CD1c-positive myeloid dendritic cell (primary cell): ENCODE results near the gene COX4I2.

ENCODE experiments used
- DNase-seq: peaks from one replicate; pipeline ENCODE4 v3.0.0-alpha.2; 2016; ENCODE audit errors: extremely low spot score

COX4I2 gene

DNA sequence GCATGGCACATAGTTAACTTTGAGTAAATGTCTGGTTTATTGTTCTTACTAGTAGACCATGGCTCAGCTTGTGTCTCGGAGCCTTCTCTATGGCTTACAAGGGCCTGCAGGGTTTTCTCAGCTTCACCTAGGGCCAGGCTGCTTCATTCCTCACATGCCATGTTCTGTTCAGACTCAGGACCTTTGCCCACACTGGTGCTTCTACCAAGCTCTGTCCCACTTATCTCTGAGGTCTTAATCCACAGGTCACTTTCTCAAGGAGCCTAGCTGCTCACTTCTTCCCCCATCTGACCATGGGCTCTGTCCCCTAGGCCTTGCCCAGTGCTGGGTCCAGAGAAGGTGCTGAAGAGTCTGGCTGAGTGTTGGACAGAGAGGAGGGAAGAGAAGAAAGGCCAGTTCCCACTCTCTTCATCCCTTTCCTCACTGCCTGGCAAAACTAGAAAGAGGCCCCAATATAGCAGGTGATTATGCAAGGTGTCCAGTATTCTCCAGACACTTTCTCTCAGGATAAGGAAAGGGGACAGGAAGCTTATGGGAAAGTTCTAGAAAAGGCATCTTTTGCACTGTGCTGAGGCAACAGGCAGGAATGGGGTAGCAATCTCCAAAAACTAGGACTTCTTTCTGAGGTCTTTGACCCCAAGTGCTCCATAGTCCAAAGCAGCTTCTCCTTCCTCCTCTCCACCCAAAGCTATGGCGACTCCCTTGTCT is 40.0 kb downstream of the COX4I2 start:
- DNase-seq: no peak

DNA sequence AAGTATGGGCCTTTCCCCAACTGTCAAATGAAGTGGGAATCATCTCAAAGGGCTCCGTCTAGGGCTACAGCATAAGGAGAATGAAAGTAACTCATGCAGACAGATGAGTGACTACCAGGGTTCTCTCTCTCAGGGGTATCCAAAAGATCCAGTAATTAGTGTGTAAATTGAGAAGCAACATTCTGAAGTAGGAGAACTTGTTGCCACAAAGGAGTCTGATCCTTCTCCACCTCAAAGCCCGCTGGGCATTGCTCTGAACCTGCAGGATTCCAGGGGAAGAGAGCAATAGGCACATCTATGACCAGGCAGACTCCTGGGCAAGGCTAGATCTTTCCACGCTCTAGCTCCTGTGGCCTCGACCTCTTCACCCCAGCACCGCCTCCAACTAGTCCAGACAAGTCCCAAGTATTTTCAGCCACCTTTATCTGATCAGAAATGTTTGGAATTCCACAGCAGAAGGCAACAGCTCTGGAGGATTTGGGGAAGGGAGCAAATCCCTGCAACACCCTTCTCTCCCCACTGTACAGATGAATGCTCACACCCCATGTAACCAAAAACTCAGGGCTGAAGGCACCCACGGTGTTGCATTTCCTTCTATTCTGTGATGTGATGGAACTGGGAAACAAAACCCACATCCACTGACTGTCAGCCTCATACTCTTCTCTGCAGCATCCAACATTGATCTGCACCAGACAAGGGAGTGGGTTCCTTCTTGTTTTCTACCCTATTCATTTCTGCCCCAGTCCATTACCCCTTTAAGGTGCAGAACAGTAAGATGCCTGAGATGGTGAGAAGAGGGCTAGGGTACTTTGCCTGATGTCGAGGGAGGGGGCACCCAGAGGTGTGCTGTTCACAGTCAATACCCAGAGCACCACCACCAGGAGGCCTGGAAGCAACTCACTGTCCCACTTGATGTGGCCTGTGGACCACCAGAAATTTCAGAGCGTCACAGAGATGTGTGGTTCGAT is 41.0 kb downstream of the COX4I2 start:
- no peak for DNase-seq

DNA sequence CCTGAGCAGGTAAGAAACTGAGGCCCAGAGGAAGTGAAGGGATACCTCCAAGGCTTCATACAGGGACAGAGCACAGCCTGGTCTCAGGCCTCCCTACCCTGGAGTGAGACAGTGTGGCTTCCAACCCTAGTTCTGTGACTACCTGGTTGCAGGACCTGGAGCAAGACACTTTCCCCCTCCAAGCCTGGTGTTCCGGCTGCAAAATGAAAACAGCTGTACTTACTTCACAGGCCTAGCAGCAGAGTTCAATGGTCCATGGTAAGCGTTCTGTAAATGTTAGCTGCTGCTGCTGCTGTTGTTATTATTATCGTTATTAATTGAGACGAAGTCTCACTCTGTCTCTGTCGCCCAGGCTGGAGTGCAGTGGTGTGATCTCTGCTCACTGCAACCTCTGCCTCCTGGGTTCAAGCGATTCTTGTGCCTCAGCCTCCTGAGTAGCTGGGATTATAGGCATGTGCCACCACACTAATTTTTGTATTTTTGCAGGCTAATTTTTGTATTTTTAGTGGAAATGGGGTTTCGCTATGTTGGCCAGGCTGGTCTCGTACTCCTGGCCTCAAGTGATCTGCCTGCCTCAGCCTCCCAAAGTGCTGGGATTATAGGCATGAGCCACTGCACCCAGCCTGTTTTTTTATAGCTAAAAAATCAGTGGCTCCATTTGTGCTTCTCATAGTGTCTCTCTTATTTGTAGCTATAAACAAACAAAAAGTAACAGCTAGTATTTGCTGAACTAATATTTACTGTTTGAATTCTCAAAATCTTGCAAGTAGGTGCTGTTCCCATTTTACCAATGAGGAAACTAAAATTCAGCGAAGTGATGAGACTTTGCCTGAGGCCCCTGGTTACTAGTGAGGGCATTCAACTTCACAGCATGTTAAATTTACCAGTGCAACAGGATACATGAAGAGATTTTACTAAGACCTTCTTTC is 41.9 kb downstream of the COX4I2 start:
- no peak for DNase-seq

DNA sequence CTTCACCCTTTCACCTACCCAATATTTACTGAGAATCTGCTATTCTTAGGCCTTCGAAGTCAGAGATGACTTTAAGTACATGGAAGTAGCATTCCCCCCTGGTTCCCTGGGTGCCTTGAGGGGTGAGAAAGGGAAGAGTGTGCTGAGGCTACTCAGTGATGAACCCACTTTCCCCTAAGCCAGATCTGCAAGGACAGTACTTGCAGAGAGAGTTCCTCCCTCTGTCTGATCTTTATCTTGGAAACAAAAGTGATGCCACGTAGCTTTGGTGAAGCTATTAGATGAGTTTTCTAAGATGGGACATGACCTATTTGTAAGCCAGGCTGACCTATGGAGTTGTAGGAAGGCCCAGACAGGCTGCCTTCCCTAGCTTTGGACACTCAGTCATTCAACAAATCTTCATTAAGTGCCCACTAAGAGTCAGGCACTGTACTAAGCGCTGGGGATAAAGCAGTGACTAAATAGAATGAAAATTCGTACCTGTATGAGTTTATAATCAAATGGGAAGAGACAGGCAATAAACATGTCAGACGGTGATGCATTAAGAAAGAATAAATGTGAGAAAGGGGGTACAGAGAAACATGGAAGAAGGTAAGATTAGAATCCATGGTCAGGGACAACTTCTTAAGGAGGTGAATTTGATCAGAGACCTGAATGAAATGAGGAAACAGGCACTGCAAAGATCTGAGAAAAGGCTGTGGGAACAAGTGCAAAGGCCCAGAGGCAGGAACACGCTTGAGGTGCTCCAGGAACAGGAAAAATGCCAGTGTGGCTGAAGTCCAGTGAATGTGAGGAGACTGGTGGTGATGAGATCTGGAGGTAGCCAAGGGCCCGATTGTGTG is 42.8 kb downstream of the COX4I2 start:
- DNase-seq: no peak

DNA sequence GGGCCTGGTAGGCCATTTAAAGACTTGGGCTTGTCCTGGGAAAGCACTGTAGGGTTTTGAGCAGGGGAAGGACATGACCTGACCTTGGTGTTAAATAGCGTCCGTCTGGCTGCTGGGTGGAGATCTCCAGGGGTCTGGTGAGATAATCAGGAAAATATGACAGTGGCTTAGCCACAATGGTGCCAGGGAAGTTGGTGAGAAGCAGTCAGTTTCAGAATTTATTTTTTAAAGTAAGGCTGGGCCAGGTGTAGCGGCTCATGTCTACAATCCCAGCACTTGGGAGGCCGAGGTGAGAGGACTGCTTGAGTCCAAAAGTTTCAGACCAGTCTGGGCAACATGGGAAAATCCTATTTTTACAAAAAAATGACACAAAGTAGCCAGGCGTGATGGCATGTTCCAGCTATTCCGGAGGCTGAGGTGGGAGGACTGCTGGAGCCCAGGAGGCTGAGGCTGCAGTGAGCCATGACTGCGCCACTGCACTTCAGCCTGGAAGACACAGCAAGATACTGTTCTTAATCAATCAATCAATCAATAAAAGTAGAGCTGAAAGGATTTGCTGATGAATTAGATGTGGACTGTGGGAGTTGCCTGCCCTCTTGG is 43.5 kb downstream of the COX4I2 start:
- DNase-seq: no peak

DNA sequence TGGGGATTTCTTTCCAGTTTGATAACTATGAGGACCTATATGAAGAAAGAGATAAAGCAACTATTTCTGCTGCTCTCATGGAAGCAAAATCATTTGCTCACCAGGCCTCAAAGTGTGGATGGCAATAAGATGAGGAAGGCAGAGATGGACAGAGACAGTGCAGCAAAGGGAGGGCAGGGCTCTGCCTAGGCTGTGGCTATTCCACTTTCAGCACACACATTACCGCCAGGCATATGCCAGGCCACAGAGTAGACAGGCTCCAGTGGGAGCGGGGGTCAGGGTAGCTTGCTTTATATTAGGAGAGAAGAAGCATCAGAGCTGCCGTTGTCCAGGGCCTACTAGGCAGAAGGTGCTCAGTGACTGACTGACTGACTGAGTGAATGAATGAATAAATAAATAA is 44.1 kb downstream of the COX4I2 start:
- DNase-seq: no peak

DNA sequence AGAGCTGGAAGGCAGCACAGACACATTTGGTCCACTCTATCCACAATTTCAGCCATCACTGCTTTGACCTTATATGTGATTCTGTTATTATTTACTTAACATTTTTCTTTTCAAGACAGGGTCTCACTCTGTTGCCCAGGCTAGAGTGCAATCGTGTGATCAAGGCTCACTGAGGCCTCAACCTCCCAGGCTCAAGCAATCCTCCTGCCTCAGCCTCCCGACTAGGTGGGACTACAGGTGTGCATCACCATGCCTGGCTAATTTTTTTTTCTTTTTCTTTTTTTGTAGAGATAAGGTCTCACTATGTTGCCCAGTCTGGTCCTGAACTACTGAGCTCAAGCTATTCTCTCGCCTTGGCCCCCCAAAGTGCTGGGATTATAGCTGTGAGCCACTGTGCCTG is 44.6 kb downstream of the COX4I2 start:
- no peak for DNase-seq

DNA sequence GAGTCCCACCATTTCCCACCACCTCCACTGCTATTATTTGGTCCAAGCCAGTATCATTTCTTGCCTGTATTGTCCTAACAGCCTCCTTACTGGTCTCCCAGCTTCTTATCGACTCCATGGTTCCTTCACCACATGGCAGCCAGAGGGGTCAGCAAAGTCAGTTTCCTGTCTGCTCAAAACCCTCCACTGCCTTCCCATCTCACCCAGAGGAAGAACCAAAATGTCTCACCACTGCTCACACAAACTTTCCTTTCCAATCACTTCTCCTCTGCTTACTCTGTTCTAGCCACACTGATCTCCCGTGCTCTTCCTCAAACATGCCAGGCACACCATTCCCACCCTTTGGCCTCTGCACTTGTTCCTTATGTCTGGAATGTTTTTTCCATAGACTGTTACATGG is 45.2 kb downstream of the COX4I2 start:
- no peak for DNase-seq

DNA sequence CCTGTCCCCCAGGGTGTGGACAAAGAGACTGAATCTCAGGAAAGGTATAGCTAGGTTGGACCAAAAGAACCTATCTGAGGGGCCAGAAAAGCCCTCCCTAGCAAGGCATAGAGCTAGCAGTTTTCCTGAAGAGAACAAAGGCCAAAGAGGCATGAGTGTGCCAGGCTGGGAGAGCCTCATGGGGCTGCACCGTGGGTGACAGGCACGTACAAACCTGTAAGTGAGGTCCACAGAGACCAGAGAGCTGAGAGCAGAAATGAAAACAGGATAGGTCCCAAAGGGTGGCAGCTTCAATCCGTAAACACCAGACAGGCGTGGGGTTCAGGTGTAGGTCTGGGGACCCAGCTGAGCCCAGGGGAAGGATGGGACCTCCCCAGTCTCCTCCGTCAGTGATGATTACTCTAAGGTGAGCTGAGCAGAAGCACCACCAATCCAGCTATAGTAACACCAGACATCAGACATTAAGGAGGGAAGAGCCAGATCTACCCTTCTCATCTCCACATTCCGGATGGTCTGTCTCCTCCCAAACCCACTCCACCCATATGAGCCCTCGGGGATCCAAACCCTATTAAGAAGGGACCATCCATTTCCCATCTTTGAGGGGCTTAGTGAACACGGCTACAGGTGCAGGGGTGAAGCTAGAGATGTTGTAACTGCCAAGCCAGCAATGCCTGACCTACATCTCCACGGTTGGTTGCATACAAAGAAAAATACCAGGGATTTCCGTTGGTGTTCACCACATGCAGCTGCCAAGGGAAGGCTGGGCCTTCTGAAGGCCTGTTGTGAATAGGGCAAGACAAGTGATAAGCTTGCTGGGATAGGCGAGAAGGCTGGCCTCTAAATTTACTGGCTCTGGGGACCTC is 46.7 kb downstream of the COX4I2 start:
- no peak for DNase-seq

DNA sequence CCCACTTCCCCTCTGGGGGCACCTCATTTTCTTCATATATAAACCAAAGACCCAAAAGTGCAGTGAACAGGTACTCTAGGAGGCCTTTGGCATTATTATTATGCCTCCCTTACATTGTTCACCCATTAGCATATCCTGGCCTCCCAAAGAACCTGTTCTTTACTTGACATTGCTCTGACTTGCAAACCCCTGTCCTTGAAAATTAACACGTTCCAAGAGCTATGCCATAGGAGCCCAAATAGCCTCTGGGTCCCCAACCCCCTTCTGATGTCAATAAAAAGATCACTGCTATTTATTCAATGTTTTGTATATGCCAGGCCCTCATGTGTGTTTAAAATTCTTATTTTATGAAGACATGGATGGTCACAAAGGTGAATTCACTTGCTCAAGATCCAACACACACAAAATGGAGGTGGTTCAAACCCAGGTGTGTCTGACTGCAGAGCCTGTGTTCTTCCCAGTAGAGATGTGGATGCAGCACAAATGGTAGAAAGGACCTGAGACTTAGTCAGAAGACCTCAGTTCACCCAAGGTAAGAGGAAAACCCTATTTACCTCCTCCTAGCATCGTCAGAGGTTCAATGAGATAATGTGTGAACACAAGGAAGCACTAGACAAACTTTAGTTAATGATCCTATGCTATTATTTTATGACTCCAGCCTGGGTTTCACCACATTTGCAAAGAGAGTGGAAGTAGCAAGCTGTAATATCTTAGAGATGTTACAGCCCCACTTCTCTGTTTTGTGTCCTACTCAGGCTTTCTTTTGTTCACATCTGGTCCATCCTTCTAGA is 48.3 kb downstream of the COX4I2 start:
- no peak for DNase-seq

DNA sequence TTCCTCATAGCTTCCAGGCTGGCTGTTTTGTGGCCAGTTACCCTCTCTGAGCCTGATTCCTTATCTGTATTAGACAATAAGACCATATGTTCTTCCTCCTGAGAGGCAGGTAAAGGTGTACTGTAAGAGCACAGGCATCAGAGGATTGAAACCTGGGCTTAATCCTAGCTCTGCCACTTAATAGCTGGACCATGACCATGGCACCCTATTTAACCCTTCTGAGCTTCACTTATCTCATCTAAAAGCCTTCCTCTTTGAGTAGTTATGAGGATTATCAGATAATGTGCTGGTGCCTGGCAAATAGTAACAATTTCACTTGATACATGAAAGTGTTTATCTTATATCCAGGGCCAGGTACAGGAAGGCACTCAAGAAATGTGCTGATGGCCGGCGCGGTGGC is 50.1 kb downstream of the COX4I2 start:
- DNase-seq: no peak

DNA sequence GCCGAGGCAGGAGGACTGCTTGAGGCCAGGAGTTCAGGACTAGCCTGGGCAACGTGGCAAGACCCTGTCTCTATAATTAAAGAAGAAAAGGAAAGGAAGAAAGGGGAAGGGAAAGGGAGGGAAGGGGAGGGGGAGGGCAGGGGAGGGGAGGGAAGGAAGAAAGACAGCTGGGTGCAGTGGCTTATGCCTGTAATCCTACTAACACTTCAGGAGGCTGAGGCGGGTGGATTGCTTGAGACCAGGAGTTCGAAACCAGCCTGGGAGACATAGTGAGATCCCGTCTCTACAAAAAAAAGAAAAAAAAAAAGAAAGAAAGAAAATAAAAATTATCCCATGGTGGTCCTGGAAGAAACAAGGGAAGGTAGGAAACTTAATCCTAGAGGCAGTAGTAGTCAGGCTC is 51.4 kb downstream of the COX4I2 start:
- DNase-seq: no peak

DNA sequence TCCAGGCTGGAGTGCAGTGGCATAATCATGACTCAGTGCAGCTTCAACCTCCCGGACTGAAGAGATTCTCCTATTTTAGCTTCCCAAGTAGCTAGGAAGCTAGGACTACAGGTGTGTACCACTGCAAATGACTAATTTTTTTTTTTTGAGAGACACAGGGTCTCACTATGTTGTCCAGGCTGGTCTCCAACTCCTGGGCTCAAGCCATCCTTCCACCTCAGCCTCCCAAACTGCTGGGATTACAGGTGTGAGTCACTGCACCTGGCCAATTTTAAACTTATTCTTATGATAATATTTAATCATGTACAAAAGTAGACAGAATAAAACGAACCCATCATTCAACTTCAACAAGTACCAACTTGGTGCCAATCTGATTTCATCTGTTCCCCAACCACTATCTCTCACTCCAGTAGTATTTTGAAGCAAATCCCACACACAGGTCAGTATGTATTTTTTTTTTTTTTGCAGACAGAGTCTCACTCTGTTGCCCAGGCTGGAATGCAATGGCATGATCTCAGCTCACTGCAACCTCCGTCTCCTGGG is 52.5 kb downstream of the COX4I2 start:
- no peak for DNase-seq

DNA sequence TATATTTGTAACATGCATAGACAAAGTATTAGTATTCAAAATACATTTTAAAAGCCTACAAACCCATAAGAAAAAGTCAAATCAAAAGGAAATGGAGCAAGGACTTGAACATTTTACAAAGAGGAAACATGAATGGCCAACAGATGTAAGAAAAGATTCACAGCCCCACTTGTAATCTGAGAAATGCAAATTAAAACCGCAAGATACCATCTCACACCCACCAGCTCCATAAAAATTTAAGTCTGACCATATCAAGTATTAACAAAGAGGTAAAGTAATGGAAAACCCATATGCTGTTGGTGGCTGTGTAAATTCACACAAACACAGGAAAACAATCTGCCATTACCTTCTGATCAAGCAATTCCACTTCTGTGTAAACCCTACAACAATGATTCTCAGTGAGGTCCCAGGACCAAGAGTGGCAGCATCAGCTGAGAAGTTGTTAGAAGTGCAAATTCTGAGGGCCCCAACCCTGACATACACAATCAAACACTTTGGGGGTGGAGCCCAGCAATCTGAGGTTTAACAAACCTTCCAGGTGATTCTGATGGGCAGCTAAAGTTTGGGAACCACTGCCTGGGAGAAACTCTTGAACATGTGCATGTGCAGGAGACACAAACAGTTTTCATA is 54.0 kb downstream of the COX4I2 start:
- no peak for DNase-seq

DNA sequence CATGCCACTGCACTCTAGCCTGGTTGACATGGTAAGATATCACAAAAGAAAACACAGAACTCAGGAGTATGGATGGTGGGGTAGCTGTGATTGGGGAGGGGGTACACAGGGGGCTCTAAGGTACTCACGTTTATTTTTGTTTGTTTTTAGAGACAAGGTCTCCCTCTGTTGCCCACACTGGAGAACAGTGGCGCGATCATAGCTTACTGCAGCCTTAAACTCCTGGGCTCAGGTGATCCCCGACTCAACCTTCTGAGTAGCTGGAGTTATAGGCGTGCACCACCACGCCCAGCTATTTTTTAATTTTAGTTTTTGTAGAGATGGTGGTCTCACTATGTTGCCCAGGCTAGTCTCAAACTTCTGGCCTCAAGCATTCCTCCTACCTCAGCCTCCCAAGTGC is 55.7 kb downstream of the COX4I2 start:
- DNase-seq: no peak

DNA sequence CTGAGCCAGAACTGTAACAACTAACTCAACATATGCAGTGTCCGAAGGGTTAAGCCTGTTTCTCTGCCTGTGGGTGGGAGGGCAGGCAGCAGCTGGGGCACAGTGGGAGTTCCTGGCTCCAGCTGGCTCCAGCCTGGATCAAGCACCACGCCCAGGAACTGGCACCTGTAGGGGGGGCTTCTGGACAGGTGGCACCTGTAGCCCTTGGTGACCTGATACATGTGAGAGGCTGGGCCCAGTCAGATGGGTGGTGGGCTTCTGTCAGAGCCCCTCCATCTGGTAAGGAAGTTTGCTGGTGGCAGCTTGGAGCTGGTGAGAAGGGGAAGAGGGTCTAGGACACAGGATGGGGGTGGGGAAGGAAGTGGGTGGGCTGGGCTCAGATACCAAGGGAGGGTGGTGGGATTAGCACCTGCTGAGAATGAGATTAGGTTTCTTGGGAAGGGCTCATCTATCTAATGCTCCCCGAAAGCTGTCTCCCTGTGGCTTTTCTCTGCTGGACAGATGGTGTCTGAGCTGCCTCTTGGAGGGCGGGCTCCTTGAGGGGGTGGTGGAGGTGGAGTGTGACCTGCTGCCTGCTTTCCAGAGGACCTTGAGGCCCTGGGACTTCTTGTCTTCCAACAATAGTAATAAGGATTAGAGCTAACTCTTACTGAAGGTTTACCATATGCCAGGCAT is 56.4 kb downstream of the COX4I2 start:
- DNase-seq: no peak
